ENCODE measurements around the gene SEC14L2.

GRCh38 chr22:30348809-30349208 is 48.0 kb upstream of the SEC14L2 start:
- TF ChIP-seq CTCF (IDR thresholded peaks at IDR 0.05) (no peak), POLR2A (IDR thresholded peaks at IDR 0.05) (no peak)

Data from testis (tissue), 2 donors.